Uterus (tissue), 4 donors: ENCODE results near the gene OTOG. TPM values are rescaled to one million over a fixed set of nuclear protein-coding genes. Genes with fewer than 3 reads are reported as not detected.

ENCODE experiments used
- DNase-seq, 2 donors: peaks; one replicate each; pipeline ENCODE4 v3.0.0-alpha.2; 2019 to 2020
- H3K27ac ChIP-seq, 2 donors: fragments of 200-600 bp; sonication (generic); 1 replicate in 1 of 2; 2 replicates in 1 of 2; pipeline ENCODE4 v1.5.1; 2016 to 2018
- H3K27me3 ChIP-seq, 2 donors: fragments of 200-600 bp; sonication (generic); one replicate each; pipeline ENCODE4 v1.5.1; 2018 to 2019; ENCODE audit warnings: control low read depth in 1 of 2
- H3K36me3 ChIP-seq, 2 donors: fragments of 200-600 bp; sonication (generic); one replicate each; pipeline ENCODE4 v1.5.1; 2019; ENCODE audit warnings: control low read depth in 1 of 2
- H3K4me1 ChIP-seq, 2 donors: fragments of 200-600 bp; sonication (generic); one replicate each; pipeline ENCODE4 v1.5.1; 2018 to 2019; ENCODE audit warnings: control low read depth in 1 of 2
- H3K4me3 ChIP-seq, 2 donors: fragments of 200-600 bp; sonication (generic); 1 replicate in 1 of 2; 2 replicates in 1 of 2; pipeline ENCODE4 v1.5.1; 2018 to 2019; ENCODE audit warnings: mild to moderate bottlenecking in 1 of 2
- H3K9me3 ChIP-seq, 2 donors: fragments of 200-600 bp; sonication (generic); one replicate each; pipeline ENCODE4 v1.5.1; 2019; ENCODE audit warnings: control low read depth in 1 of 2
- POLR2A ChIP-seq, 2 donors: fragments of 450-650 bp; IDR thresholded peaks; one replicate each; pipeline ENCODE4 v1.6.1; 2016; ENCODE audit warnings: antibody characterized with exemption in 2 of 2, mild to moderate bottlenecking in 1 of 2, moderate library complexity in 1 of 2
- intact Hi-C: fragments of 100-400 bp; cut with DNase I; formaldehyde crosslinking; loops from one replicate; pipeline ENCODE4 v1.15.1; 2023; ENCODE audit warnings: low total_unique reads
- total RNA-seq, 4 donors: library from RNA; depleted of rRNA in 3 of 4; stranded (reverse); fragments of >200 nt in 3 of 4; gene quantifications; one replicate each; pipeline versions ENCODE4 v1.1.0 to v1.2.4, GENCODE V29; 2014 to 2023
- TF ChIP-seq, protein P1 (sequence below), 4 experiments: fragments of 200-600 bp in 2 of 4; fragments of 450-650 bp in 2 of 4; sonication (generic) in 2 of 4; IDR thresholded peaks; one replicate each; pipeline ENCODE4 v1.5.1; 2016 to 2019; ENCODE audit warnings: antibody characterized with exemption in 4 of 4, mild to moderate bottlenecking in 2 of 4, moderate library complexity in 1 of 4
- donor health status: DM: yes; HTN: yes; CAD: no.

Gene OTOG
- total RNA-seq, 4 donors from 2014 or later = under 0.01 TPM; not detected in 3

- TF ChIP-seq, protein P1, sequence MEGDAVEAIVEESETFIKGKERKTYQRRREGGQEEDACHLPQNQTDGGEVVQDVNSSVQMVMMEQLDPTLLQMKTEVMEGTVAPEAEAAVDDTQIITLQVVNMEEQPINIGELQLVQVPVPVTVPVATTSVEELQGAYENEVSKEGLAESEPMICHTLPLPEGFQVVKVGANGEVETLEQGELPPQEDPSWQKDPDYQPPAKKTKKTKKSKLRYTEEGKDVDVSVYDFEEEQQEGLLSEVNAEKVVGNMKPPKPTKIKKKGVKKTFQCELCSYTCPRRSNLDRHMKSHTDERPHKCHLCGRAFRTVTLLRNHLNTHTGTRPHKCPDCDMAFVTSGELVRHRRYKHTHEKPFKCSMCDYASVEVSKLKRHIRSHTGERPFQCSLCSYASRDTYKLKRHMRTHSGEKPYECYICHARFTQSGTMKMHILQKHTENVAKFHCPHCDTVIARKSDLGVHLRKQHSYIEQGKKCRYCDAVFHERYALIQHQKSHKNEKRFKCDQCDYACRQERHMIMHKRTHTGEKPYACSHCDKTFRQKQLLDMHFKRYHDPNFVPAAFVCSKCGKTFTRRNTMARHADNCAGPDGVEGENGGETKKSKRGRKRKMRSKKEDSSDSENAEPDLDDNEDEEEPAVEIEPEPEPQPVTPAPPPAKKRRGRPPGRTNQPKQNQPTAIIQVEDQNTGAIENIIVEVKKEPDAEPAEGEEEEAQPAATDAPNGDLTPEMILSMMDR (IDR thresholded peaks at IDR 0.05) = no peak
- no peak for TF ChIP-seq POLR2A (IDR thresholded peaks at IDR 0.05)
- Histone ChIP-seq H3K9me3 (no peaks in the 10 kb centered on the region), H3K4me1 (no peaks in the 10 kb centered on the region), H3K36me3 (no peaks in the 10 kb centered on the region), H3K27me3 (no peaks in the 10 kb centered on the region), H3K4me3 (no peak overlapping the region), H3K27ac (no peak overlapping the region)
- intact Hi-C loops = no loop called here
- no peak for DNase-seq
Observed at GRCh38 chr11:17649261-17649660, 102.2 kb downstream of the OTOG start.

- no peaks in the 10 kb centered on the region for H3K9me3 ChIP-seq
- no peak overlapping the region for H3K4me3 ChIP-seq
- no peaks in the 10 kb centered on the region for H3K36me3 ChIP-seq
- no peak for DNase-seq
- H3K4me1 ChIP-seq = no peaks in the 10 kb centered on the region
- TF ChIP-seq, protein P1 (IDR thresholded peaks at IDR 0.05) = no peak
- intact Hi-C loops = no loop called here
- H3K27me3 ChIP-seq = no peaks in the 10 kb centered on the region
- H3K27ac ChIP-seq = no peak overlapping the region
Observed at GRCh38 chr11:17649696-17650095, 102.6 kb downstream of the OTOG start.

DNA sequence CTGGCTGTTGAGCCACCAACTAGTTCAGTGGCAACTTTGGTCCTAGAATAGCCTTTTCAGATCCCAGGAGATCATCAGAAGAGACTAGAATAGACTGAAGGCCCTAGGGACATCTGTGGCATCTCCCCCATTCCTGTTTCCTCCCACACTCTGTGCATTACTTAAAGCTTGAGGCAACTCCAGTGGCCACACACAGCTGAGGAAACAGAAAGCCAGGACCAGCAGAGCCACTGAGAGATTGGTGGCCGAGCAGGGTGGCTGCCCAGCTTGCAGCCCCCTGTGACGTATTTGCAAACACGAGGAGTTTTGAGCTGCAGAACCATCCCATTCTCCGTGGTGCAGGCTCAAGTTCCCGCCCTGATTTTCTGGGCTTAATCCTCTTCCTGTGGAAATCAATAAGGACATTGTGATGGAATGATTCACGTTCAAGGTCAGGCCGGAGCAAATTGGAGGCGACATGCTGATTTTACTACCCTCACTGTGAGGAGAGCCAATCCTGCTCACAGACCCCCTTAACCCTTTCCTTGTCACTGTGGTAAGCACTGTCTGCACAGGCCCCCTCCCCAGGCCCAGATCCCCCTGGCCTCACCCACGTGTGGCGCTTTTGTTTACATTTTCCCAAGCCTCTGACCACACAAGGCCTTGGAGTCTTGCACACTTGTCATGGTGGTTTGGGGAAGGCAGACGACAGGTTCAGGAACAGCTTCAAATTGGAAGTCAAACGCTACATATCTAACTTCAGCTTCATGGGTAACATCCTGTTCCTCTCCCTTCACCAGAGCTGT, 103.3 kb downstream of the OTOG start:
- Histone ChIP-seq H3K9me3 (no peaks in the 10 kb centered on the region), H3K4me3 (no peak overlapping the region), H3K27ac (no peak overlapping the region), H3K4me1 (no peaks in the 10 kb centered on the region), H3K36me3 (no peaks in the 10 kb centered on the region), H3K27me3 (no peaks in the 10 kb centered on the region)
- no peak for DNase-seq
- intact Hi-C loops = no loop called here
- no peak for TF ChIP-seq POLR2A (IDR thresholded peaks at IDR 0.05)
- TF ChIP-seq, protein P1 (IDR thresholded peaks at IDR 0.05) = no peak

DNA sequence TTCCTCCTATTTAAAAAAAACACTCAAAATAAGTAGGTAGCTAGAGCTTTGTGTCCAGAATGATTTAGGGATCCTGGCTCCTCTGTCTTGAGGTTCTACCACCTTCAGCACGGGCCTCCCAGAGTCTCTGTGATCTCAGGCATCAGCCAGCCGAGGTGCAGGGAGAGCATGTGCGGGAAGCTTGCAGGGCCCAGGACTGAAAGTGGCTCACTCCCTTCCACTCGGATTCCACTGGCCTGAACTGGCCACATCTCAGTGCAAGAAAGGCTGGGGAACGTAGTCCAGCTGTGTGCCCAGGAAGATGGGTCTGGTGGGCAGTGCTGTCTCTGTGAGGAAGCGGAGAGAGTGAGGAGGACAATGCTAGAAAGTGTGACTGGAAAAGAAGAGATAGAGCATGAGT, 104.0 kb downstream of the OTOG start:
- H3K36me3 ChIP-seq = no peaks in the 10 kb centered on the region
- DNase-seq = no peak
- H3K4me3 ChIP-seq = no peak overlapping the region
- H3K4me1 ChIP-seq = no peaks in the 10 kb centered on the region
- TF ChIP-seq, protein P1 (IDR thresholded peaks at IDR 0.05) = no peak
- TF ChIP-seq POLR2A (IDR thresholded peaks at IDR 0.05) = no peak
- no peak overlapping the region for H3K27ac ChIP-seq
- intact Hi-C loops = no loop called here
- no peaks in the 10 kb centered on the region for H3K27me3 ChIP-seq
- no peaks in the 10 kb centered on the region for H3K9me3 ChIP-seq

DNA sequence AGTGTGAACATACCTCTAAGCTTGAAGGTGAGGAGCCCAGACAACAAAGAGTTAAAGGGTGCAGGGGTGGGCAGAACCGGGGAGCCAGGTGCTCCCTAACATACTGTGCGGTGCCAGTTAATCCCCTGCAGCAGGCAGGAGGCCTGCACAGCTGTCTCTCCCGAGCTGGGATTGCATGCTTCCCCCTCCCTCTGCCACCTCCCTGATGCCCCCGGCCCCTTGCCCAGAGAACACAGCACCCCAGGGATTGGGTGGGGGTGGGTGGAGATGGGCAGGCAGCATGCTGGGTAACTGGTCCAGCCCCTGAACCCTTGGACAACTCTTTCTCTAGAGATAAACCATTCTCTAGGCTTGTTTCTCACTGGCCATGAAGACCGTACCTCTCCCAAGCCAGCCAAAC, 104.6 kb downstream of the OTOG start:
- no peak for DNase-seq
- H3K27ac ChIP-seq = no peak overlapping the region
- H3K9me3 ChIP-seq = no peaks in the 10 kb centered on the region
- H3K4me1 ChIP-seq = no peaks in the 10 kb centered on the region
- intact Hi-C loops = no loop called here
- H3K27me3 ChIP-seq = no peaks in the 10 kb centered on the region
- H3K4me3 ChIP-seq = no peak overlapping the region
- H3K36me3 ChIP-seq = no peaks in the 10 kb centered on the region
- TF ChIP-seq POLR2A (IDR thresholded peaks at IDR 0.05) = no peak
- TF ChIP-seq, protein P1 (IDR thresholded peaks at IDR 0.05) = no peak
